Osteoblast (primary cell): Measurements from ENCODE around the gene FRAS1. TPM values are rescaled to one million over a fixed set of nuclear protein-coding genes. Genes with fewer than 3 reads are reported as not detected.

Source experiments
- DNase-seq: peaks from one replicate; pipeline ENCODE4 v3.0.0; 2011; ENCODE audit warnings: low spot score, mixed read lengths; ENCODE audit not compliant: insufficient read length; ENCODE audit errors: missing footprints
- H2AFZ ChIP-seq: 2 replicates; pipeline ENCODE4 v1.6.0; 2011; ENCODE audit warnings: mild to moderate bottlenecking, low read length
- H3K27ac ChIP-seq: 2 replicates; pipeline ENCODE4 v1.5.1; 2011; ENCODE audit warnings: mild to moderate bottlenecking, low read depth, low read length, moderate library complexity
- H3K27me3 ChIP-seq: 2 replicates; pipeline ENCODE4 v1.6.0; 2012; ENCODE audit warnings: mild to moderate bottlenecking, control low read depth, inconsistent platforms, low read length, moderate library complexity; ENCODE audit not compliant: insufficient read depth
- H3K36me3 ChIP-seq: 2 replicates; pipeline ENCODE4 v1.5.1; 2011; ENCODE audit warnings: mild to moderate bottlenecking, low read length, control low read depth, moderate library complexity; ENCODE audit not compliant: insufficient read depth
- H3K4me1 ChIP-seq: 2 replicates; pipeline ENCODE4 v1.5.1; 2011; ENCODE audit warnings: mild to moderate bottlenecking, low read length, control low read depth, moderate library complexity; ENCODE audit not compliant: insufficient read depth
- H3K4me2 ChIP-seq: 2 replicates; pipeline ENCODE4 v1.6.0; 2011; ENCODE audit warnings: mild to moderate bottlenecking, low read length; ENCODE audit not compliant: insufficient read depth
- H3K4me3 ChIP-seq: fragments of 200-600 bp; sonication (generic); 3 replicates; pipeline ENCODE4 v1.5.1; 2012; ENCODE audit warnings: mild to moderate bottlenecking, low read length, inconsistent platforms; ENCODE audit not compliant: insufficient read depth
- H3K79me2 ChIP-seq: 2 replicates; pipeline ENCODE4 v1.6.0; 2012; ENCODE audit warnings: mild to moderate bottlenecking, low read length, control low read depth, inconsistent platforms; ENCODE audit not compliant: insufficient read depth
- H3K9me3 ChIP-seq: 2 replicates; pipeline ENCODE4 v1.5.1; 2011; ENCODE audit warnings: low read depth, low read length, control low read depth
- H4K20me1 ChIP-seq: 2 replicates; pipeline ENCODE4 v1.6.0; 2012; ENCODE audit warnings: mild to moderate bottlenecking, low read length, control low read depth; ENCODE audit not compliant: insufficient read depth
- CTCF ChIP-seq: IDR thresholded peaks from 2 replicates; pipeline ENCODE4 v1.5.1; 2011; ENCODE audit warnings: mild to moderate bottlenecking, low read depth, low read length, moderate library complexity; ENCODE audit errors: extremely low read depth
- total RNA-seq: library from RNA; depleted of rRNA; stranded (reverse); fragments of >200 nt; gene quantifications from 2 replicates; pipeline ENCODE4 v1.2.3, GENCODE V29; 2012

FRAS1 gene
- total RNA-seq, 1 donor = 5.1 TPM

- no peak for TF ChIP-seq CTCF
- no peak overlapping the region for H3K4me3 ChIP-seq
- H3K4me1 ChIP-seq = no peaks in the 10 kb centered on the region
- no peaks in the 10 kb centered on the region for H3K79me2 ChIP-seq
- no peaks in the 10 kb centered on the region for H3K27me3 ChIP-seq
- no peak for DNase-seq
- no peaks in the 10 kb centered on the region for H4K20me1 ChIP-seq
- H3K27ac ChIP-seq = no peak overlapping the region
- no peak overlapping the region for H2AFZ ChIP-seq
- H3K4me2 ChIP-seq = no peak overlapping the region
- H3K9me3 ChIP-seq = no peaks in the 10 kb centered on the region
- no peaks in the 10 kb centered on the region for H3K36me3 ChIP-seq
Measured at GRCh38 chr4:78355306-78355705, 298.2 kb downstream of the FRAS1 start.

GRCh38 chr4:78356251-78356786 lies 299.2 kb downstream of the FRAS1 start:
- no peak overlapping the region for H3K4me2 ChIP-seq
- DNase-seq = no peak
- no peaks in the 10 kb centered on the region for H3K4me1 ChIP-seq
- no peaks in the 10 kb centered on the region for H3K79me2 ChIP-seq
- no peak overlapping the region for H3K27ac ChIP-seq
- no peaks in the 10 kb centered on the region for H3K9me3 ChIP-seq
- no peak overlapping the region for H3K4me3 ChIP-seq
- H3K27me3 ChIP-seq = no peaks in the 10 kb centered on the region
- no peaks in the 10 kb centered on the region for H3K36me3 ChIP-seq
- no peak for TF ChIP-seq CTCF
- H4K20me1 ChIP-seq = no peaks in the 10 kb centered on the region
- no peak overlapping the region for H2AFZ ChIP-seq

- H3K4me2 ChIP-seq = no peak overlapping the region
- no peak for TF ChIP-seq CTCF
- no peaks in the 10 kb centered on the region for H3K27me3 ChIP-seq
- no peaks in the 10 kb centered on the region for H3K9me3 ChIP-seq
- no peaks in the 10 kb centered on the region for H3K36me3 ChIP-seq
- no peaks in the 10 kb centered on the region for H4K20me1 ChIP-seq
- H3K4me3 ChIP-seq = no peak overlapping the region
- no peak overlapping the region for H3K27ac ChIP-seq
- no peaks in the 10 kb centered on the region for H3K79me2 ChIP-seq
- no peaks in the 10 kb centered on the region for H3K4me1 ChIP-seq
- H2AFZ ChIP-seq = no peak overlapping the region
- no peak for DNase-seq
Measured at GRCh38 chr4:78357122-78357521, 300.0 kb downstream of the FRAS1 start.

DNA sequence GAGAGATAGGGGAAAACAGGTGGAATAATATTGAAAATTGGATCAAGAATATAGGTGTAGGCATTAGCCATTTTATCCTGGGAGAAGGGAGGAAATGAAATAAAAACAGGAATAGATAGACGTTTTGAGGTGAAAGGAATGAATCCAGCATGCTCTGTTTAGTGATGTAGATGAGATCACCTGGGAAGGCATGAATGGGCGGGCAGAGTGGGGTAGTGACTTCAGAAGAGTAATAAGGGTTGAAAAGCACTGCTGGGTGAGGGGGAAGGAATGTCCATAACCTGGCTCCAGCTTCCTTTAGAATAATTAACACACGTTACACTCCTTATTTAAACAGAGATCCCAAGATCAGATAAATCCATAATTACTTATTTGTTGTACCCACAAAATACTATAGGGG lies 303.3 kb downstream of the FRAS1 start:
- no peak overlapping the region for H2AFZ ChIP-seq
- no peaks in the 10 kb centered on the region for H3K4me1 ChIP-seq
- no peak overlapping the region for H3K4me3 ChIP-seq
- H3K27me3 ChIP-seq = no peaks in the 10 kb centered on the region
- H4K20me1 ChIP-seq = no peaks in the 10 kb centered on the region
- H3K36me3 ChIP-seq = no peaks in the 10 kb centered on the region
- H3K79me2 ChIP-seq = no peaks in the 10 kb centered on the region
- no peak for TF ChIP-seq CTCF
- H3K27ac ChIP-seq = no peak overlapping the region
- H3K9me3 ChIP-seq = no peaks in the 10 kb centered on the region
- H3K4me2 ChIP-seq = no peak overlapping the region
- DNase-seq = no peak
